SK-N-SH treated with all-trans-retinoic acid at 6 μM for 48 hours (cell line): Measurements from ENCODE around the gene C9orf78.
A peak's percentile ranks its signal among the peaks of the same experiment; 100 is the strongest.

Source experiments
- ATAC-seq: fragments of 200-7000 bp; cut with Tn5 transposase; 3 replicates; pipeline ENCODE4 v1.9.1; 2020; ENCODE audit warnings: mild to moderate bottlenecking, moderate library complexity
- ARNTL ChIP-seq: fragments of 450-650 bp; formaldehyde crosslinking; IDR thresholded peaks from 2 replicates; pipeline ENCODE4 v1.5.0; 2020; ENCODE audit warnings: low read depth, mild to moderate bottlenecking, moderate library complexity, borderline replicate concordance
- BACH2 ChIP-seq: fragments of 250-450 bp; sonication (Bioruptor Pico); IDR thresholded peaks from 2 replicates; pipeline ENCODE4 v1.9.0; 2021; ENCODE audit warnings: mild to moderate bottlenecking, borderline replicate concordance
- CREB5 ChIP-seq: fragments of 250-450 bp; sonication (Bioruptor Pico); IDR thresholded peaks from 2 replicates; pipeline ENCODE4 v1.5.1; 2020; ENCODE audit warnings: low read depth, mild to moderate bottlenecking, moderate library complexity
- CSDC2 ChIP-seq: fragments of 250-450 bp; sonication (Bioruptor Pico); IDR thresholded peaks from 2 replicates; pipeline ENCODE4 v1.5.0; 2020; ENCODE audit warnings: mild to moderate bottlenecking, moderate library complexity
- CSRNP3 ChIP-seq: fragments of 250-450 bp; sonication (Bioruptor Pico); IDR thresholded peaks from 2 replicates; pipeline ENCODE4 v1.5.1; 2021; ENCODE audit warnings: mild to moderate bottlenecking, moderate library complexity
- ESRRG ChIP-seq: fragments of 250-450 bp; sonication (Bioruptor Pico); IDR thresholded peaks from 2 replicates; pipeline ENCODE4 v1.6.1; 2021; ENCODE audit warnings: mild to moderate bottlenecking
- GLIS3 ChIP-seq: fragments of 250-450 bp; sonication (Bioruptor Pico); IDR thresholded peaks from 2 replicates; pipeline ENCODE4 v1.5.0; 2020; ENCODE audit warnings: mild to moderate bottlenecking, moderate library complexity
- ISL1 ChIP-seq: fragments of 250-450 bp; sonication (Bioruptor Pico); IDR thresholded peaks from 2 replicates; pipeline ENCODE4 v2.1.2; 2022; ENCODE audit warnings: mild to moderate bottlenecking, moderate library complexity
- OSR1 ChIP-seq: fragments of 250-450 bp; sonication (Bioruptor Pico); IDR thresholded peaks from 2 replicates; pipeline ENCODE4 v1.8.0; 2022; ENCODE audit warnings: moderate library complexity, mild to moderate bottlenecking, inconsistent platforms
- PATZ1 ChIP-seq: fragments of 250-450 bp; sonication (Bioruptor Pico); IDR thresholded peaks from 2 replicates; pipeline ENCODE4 v1.8.0; 2020; ENCODE audit warnings: mild to moderate bottlenecking, moderate library complexity, borderline replicate concordance
- POU6F1 ChIP-seq: fragments of 250-450 bp; sonication (Bioruptor Pico); IDR thresholded peaks from 2 replicates; pipeline ENCODE4 v1.8.0; 2021; ENCODE audit warnings: low read depth, mild to moderate bottlenecking, moderate library complexity, borderline replicate concordance
- PPARA ChIP-seq: fragments of 250-450 bp; sonication (Bioruptor Pico); IDR thresholded peaks from 2 replicates; pipeline ENCODE4 v1.5.0; 2020; ENCODE audit warnings: mild to moderate bottlenecking, borderline replicate concordance
- RARB ChIP-seq: fragments of 250-450 bp; sonication (Bioruptor Pico); IDR thresholded peaks from 2 replicates; pipeline ENCODE4 v1.8.0; 2021; ENCODE audit warnings: mild to moderate bottlenecking, moderate library complexity
- SNAI2 ChIP-seq: fragments of 250-450 bp; sonication (Bioruptor Pico); IDR thresholded peaks from 2 replicates; pipeline ENCODE4 v1.5.0; 2020; ENCODE audit warnings: mild to moderate bottlenecking, moderate library complexity
- TCF4 ChIP-seq: fragments of 250-450 bp; sonication (Bioruptor Pico); IDR thresholded peaks from 2 replicates; pipeline ENCODE4 v1.8.0; 2021; ENCODE audit warnings: mild to moderate bottlenecking, moderate library complexity, borderline replicate concordance
- TOX ChIP-seq: fragments of 250-450 bp; sonication (Bioruptor Pico); IDR thresholded peaks from 2 replicates; pipeline ENCODE4 v1.8.0; 2021; ENCODE audit warnings: mild to moderate bottlenecking, moderate library complexity, borderline replicate concordance
- TSHZ2 ChIP-seq: fragments of 250-450 bp; sonication (Bioruptor Pico); IDR thresholded peaks from 2 replicates; pipeline ENCODE4 v1.5.0; 2020; ENCODE audit warnings: mild to moderate bottlenecking, moderate library complexity
- ZC3H10 ChIP-seq: fragments of 250-450 bp; sonication (Bioruptor Pico); IDR thresholded peaks from 2 replicates; pipeline ENCODE4 v1.5.1; 2021; ENCODE audit warnings: mild to moderate bottlenecking, moderate library complexity
- ZFP3 ChIP-seq: fragments of 250-450 bp; sonication (Bioruptor Pico); IDR thresholded peaks from 2 replicates; pipeline ENCODE4 v1.5.0; 2020; ENCODE audit warnings: mild to moderate bottlenecking, moderate library complexity
- ZFP30 ChIP-seq: fragments of 450-650 bp; formaldehyde crosslinking; IDR thresholded peaks from 2 replicates; pipeline ENCODE4 v1.5.0; 2022; ENCODE audit warnings: mild to moderate bottlenecking, moderate library complexity
- ZNF565 ChIP-seq: fragments of 450-650 bp; formaldehyde crosslinking; conservative IDR thresholded peaks from 2 replicates; pipeline ENCODE4 v1.5.0; 2020; ENCODE audit warnings: low read depth, mild to moderate bottlenecking, moderate library complexity
- ZNF70 ChIP-seq: fragments of 450-650 bp; formaldehyde crosslinking; IDR thresholded peaks from 2 replicates; pipeline ENCODE4 v1.5.0; 2020; ENCODE audit warnings: mild to moderate bottlenecking, moderate library complexity
- ZNF8 ChIP-seq: fragments of 450-650 bp; formaldehyde crosslinking; IDR thresholded peaks from 2 replicates; pipeline ENCODE4 v1.5.0; 2020; ENCODE audit warnings: mild to moderate bottlenecking, moderate library complexity

C9orf78 gene

GRCh38 chr9:129823935-129824601, 11.0 kb downstream of the C9orf78 start, which contains the start of gene TOR1A:
TOR1A (minus strand) TSS chr9:129824136; CDS start chr9:129824085, 51 bp downstream.
- peak; percentile 96 for ATAC-seq
- peak; percentile 88 for TF ChIP-seq TSHZ2 (CRISPR knock-in tag)
- TF ChIP-seq ZC3H10 (CRISPR knock-in tag): no peak
- 0 out of 2 replicates have a peak, but pooled peaks have one; percentile 68 for TF ChIP-seq SNAI2 (CRISPR knock-in tag)
- TF ChIP-seq CSDC2 (CRISPR knock-in tag): peak; percentile 31; the same call in 1 of the 2 replicates
- 0 out of 2 replicates have a peak, but pooled peaks have one; percentile 26 for TF ChIP-seq GLIS3 (CRISPR knock-in tag)
- no peak for TF ChIP-seq RARB (CRISPR knock-in tag)
- TF ChIP-seq ARNTL (CRISPR knock-in tag): no peak
- TF ChIP-seq POU6F1 (CRISPR knock-in tag): no peak
- no peak for TF ChIP-seq ESRRG
- TF ChIP-seq ZFP3: no peak

GRCh38 chr9:129823542-129823934, 11.5 kb downstream of the C9orf78 start:
- TF ChIP-seq ZFP30 (CRISPR knock-in tag): no peak
- no peak for TF ChIP-seq OSR1 (CRISPR knock-in tag)
- TF ChIP-seq ZNF70 (CRISPR knock-in tag): no peak
- no peak for TF ChIP-seq RARB (CRISPR knock-in tag)
- no peak for TF ChIP-seq TCF4 (CRISPR knock-in tag)
- TF ChIP-seq ARNTL (CRISPR knock-in tag): no peak
- ATAC-seq: peak; percentile 65

GRCh38 chr9:129822898-129823541, 12.1 kb downstream of the C9orf78 start:
- ATAC-seq: peak; percentile 64
- TF ChIP-seq SNAI2 (CRISPR knock-in tag) (no peak), CREB5 (CRISPR knock-in tag) (no peak), ARNTL (CRISPR knock-in tag) (no peak), ISL1 (CRISPR knock-in tag) (no peak), BACH2 (CRISPR knock-in tag) (no peak), POU6F1 (CRISPR knock-in tag) (no peak), PATZ1 (CRISPR knock-in tag) (no peak), TOX (CRISPR knock-in tag) (no peak), GLIS3 (CRISPR knock-in tag) (no peak), PPARA (CRISPR knock-in tag) (no peak), CSRNP3 (CRISPR knock-in tag) (no peak), ZNF8 (CRISPR knock-in tag) (no peak), ZC3H10 (CRISPR knock-in tag) (no peak), ZNF565 (CRISPR knock-in tag) (no peak), ZFP30 (CRISPR knock-in tag) (no peak), ZFP3 (no peak)
